Pancreas (tissue), 10 donors: ENCODE data around the gene DIP2A. TPM values are rescaled to one million over a fixed set of nuclear protein-coding genes. Genes with fewer than 3 reads are reported as not detected.

Experiments
- ATAC-seq, 4 donors: fragments of 200-7000 bp; cut with Tn5 transposase; one replicate each; pipeline versions ENCODE4 v1.8.0 to v1.9.1; 2020; ENCODE audit warnings: mild to moderate bottlenecking in 4 of 4, moderate library complexity in 4 of 4
- DNase-seq, 6 donors: peaks; one replicate each; pipeline ENCODE4 v3.0.0-alpha.2; 2020
- FAIRE-seq: peaks from 2 replicates; lab custom pipeline; 2012; peaks lifted over from hg19 to GRCh38; lab: Jason Lieb, UNC
- H3K27ac ChIP-seq, 4 donors: fragments of 200-600 bp; sonication (generic); 1 replicate in 3 of 4; 2 replicates in 1 of 4; pipeline versions ENCODE4 v1.5.0 to v1.8.0; 2020
- H3K27me3 ChIP-seq, 4 donors: fragments of 200-600 bp; one replicate each; pipeline ENCODE4 v1.8.0; 2021
- H3K36me3 ChIP-seq, 3 donors: fragments of 200-600 bp; sonication (generic) in 1 of 3; one replicate each; pipeline versions ENCODE4 v1.5.0 to v1.8.0; 2020 to 2021
- H3K4me1 ChIP-seq, 3 donors: fragments of 200-600 bp; one replicate each; pipeline ENCODE4 v1.8.0; 2021
- H3K4me3 ChIP-seq, 4 donors: fragments of 200-600 bp; sonication (generic) in 2 of 4; one replicate each; pipeline versions ENCODE4 v1.5.0 to v1.8.0; 2020 to 2021
- H3K9me3 ChIP-seq, 4 donors: fragments of 200-600 bp; one replicate each; pipeline ENCODE4 v1.8.0; 2021
- WGBS, 2 donors: extraction: QIAGEN DNeasy Blood & Tissue Kit; methylation state at CpG; one replicate each; pipeline ENCODE4 v1.1.7; 2013; 5-methylcytosine and 5-hydroxymethylcytosine counted together
- intact Hi-C, 3 donors: fragments of 100-400 bp; cut with DNase I; formaldehyde crosslinking; loops; one replicate each; pipeline versions ENCODE4 v1.11.1 to v1.14.2; 2022
- polyA plus RNA-seq, 2 donors: library from polyadenylated mRNA; stranded (reverse); fragments of 200-250 nt; gene quantifications; one replicate each; pipeline ENCODE4 v1.2.3, GENCODE V29; 2013
- total RNA-seq, 6 donors: library from RNA; stranded (reverse); fragmentation: NEBNext Ultra II Directional in 4 of 6; extraction: Animal tissue kit (Norgen Biotek cat#: 25700) in 4 of 6; gene quantifications; one replicate each; pipeline versions ENCODE4 v1.2.1 to v1.2.4, GENCODE V29; 2021 to 2023
- TF ChIP-seq, protein P1 (sequence below), 4 donors: fragments of 200-600 bp; sonication (generic) in 3 of 4; IDR thresholded peaks; one replicate each; pipeline versions ENCODE4 v1.5.0 to v1.8.0; 2021; ENCODE audit warnings: antibody characterized with exemption in 4 of 4
- donor health status: healthy with polysubstance abuse.
- donor health status: DM: no; HTN: no; CAD: no; lungs with moderate emphysema.
- donor health status: DM: no; HTN: no; CAD: no.
- donor health status: control.
- donor health status: control.
- donor health status: Bipolar disorder and iron deficiency.
- donor health status: DM: yes; HTN: yes; CAD: no.
- donor health status: DM: no; HTN: no; CAD: no.
- donor health status: DM: no; HTN: no; CAD: no.
- donor health status: DM: yes; HTN: yes; CAD: no.

DIP2A gene
- total and polyA plus RNA-seq, 8 donors = 12.1 to 28.7 (median 18.4) TPM

DNA sequence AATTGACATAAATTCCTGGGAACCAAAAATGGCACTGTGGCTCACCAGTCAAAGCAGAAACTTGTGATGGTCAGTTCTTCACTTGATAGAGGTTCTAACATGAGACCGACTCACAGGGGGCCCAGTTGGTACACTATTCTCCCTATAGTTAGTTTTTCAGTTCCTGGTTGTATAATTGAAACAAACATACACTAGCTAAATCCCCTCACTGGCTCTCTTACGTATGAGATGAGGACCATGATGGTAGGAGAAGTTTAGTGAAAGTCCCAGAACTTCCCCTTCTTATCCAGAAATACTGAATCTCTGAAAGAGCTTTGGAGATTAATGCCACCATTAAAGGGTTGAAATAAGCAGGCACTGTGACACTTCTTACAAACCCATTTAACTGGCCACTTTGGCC lies 148.9 kb downstream of the DIP2A start:
- H3K9me3 ChIP-seq = no peaks in the 10 kb centered on the region
- H3K36me3 ChIP-seq = no peaks in the 10 kb centered on the region
- intact Hi-C loops = no loop called here
- 75 to 84% methylated on average over 2 of the region's 2 CpGs for WGBS, 2 donors
- TF ChIP-seq, protein P1, sequence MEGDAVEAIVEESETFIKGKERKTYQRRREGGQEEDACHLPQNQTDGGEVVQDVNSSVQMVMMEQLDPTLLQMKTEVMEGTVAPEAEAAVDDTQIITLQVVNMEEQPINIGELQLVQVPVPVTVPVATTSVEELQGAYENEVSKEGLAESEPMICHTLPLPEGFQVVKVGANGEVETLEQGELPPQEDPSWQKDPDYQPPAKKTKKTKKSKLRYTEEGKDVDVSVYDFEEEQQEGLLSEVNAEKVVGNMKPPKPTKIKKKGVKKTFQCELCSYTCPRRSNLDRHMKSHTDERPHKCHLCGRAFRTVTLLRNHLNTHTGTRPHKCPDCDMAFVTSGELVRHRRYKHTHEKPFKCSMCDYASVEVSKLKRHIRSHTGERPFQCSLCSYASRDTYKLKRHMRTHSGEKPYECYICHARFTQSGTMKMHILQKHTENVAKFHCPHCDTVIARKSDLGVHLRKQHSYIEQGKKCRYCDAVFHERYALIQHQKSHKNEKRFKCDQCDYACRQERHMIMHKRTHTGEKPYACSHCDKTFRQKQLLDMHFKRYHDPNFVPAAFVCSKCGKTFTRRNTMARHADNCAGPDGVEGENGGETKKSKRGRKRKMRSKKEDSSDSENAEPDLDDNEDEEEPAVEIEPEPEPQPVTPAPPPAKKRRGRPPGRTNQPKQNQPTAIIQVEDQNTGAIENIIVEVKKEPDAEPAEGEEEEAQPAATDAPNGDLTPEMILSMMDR (IDR thresholded peaks at IDR 0.05) = no peak
- DNase-seq = no peak
- no peak for FAIRE-seq
- ATAC-seq = no peak
- no peak overlapping the region for H3K4me3 ChIP-seq
- no peaks in the 10 kb centered on the region for H3K27me3 ChIP-seq
- no peak overlapping the region for H3K27ac ChIP-seq
- no peaks in the 10 kb centered on the region for H3K4me1 ChIP-seq

DNA sequence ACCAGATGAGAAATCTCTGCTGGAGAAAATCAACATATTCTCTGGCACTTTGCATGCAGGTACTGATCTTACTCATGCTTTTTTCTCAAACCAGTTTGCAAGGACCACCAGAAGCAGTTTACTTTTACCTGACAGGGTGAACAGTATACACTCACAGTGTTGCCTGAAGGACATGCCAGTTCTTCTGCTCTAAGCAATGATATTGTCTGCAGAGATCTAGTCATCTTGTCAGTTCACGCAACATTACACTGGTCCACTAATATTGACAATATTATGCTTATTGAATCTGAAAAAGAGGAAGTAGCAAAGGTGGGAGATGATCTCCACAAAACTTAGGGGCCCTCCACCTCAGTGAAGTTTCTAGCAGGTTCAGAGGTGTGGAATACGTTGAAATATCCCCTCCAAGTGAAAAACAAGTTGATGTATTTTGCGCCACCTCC lies 150.0 kb downstream of the DIP2A start:
- FAIRE-seq (no peak), ATAC-seq (no peak), DNase-seq (no peak)
- Histone ChIP-seq H3K27ac (no peak overlapping the region), H3K4me3 (no peak overlapping the region), H3K9me3 (no peaks in the 10 kb centered on the region), H3K4me1 (no peaks in the 10 kb centered on the region), H3K36me3 (no peaks in the 10 kb centered on the region), H3K27me3 (no peaks in the 10 kb centered on the region)
- WGBS, 2 donors = 69 to 74% methylated on average over 3 of the region's 3 CpGs
- intact Hi-C loops = no loop called here
- TF ChIP-seq, protein P1 (IDR thresholded peaks at IDR 0.05) = no peak

DNA sequence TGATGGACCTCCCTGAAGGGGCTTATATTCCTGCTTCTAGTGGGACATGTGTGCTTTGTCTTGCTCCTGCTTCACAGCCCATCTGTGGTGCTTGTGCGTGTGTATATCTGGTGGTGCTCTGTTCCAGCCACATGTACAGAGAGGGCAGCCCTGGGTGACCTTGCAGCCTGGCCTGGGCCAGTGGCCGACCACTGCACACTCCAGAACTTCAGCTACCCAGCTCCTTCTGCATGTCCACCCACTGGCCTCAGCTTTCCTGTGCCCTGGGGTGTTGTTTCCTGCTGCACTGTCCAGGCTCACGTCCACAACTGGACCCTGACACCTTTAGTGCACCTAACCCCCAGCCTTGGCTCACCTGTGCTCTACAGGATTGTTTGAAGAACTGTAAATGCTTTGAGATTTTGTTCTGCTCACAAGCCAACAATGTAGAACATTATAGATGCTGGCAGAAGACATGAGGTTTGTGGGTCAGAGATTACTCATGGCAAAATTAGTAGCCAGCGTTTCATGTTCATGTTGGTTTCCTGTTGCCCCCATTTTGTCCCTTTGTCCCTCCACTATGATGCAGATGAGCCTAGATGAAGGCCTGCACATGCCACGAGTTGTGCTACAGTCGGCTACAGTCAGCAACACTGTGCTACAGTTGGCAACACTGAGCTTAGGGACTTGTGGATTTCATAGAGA lies 151.5 kb downstream of the DIP2A start:
- H3K27ac ChIP-seq = no peak overlapping the region
- H3K4me3 ChIP-seq = no peak overlapping the region
- no peaks in the 10 kb centered on the region for H3K4me1 ChIP-seq
- H3K27me3 ChIP-seq = no peaks in the 10 kb centered on the region
- DNase-seq (no peak), FAIRE-seq (no peak), ATAC-seq (no peak)
- intact Hi-C loops = no loop called here
- TF ChIP-seq, protein P1 (IDR thresholded peaks at IDR 0.05) = no peak
- no peaks in the 10 kb centered on the region for H3K9me3 ChIP-seq
- H3K36me3 ChIP-seq = no peaks in the 10 kb centered on the region
- WGBS, 2 donors = 65 to 78% methylated on average over 6 of the region's 6 CpGs

DNA sequence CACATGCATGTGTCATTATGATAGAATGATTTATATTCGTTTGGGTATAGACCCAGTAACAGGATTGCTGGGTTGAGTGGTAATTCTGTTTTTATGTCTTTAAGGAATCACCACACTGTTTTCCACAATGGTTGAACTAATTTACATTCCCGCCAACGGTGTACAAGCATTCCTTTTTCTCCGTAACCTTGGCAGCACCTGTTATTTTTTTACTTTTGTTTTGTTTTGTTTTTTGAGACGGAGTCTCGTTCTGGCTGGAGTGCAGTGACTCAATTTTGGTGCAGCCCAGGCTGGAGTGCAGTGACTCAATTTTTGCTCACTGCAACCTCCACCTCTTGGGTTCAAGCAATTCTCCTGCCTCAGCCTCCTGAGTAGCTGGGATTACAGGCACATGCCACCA lies 154.7 kb downstream of the DIP2A start:
- no peaks in the 10 kb centered on the region for H3K36me3 ChIP-seq
- WGBS, 2 donors = 27 to 37% methylated on average over 6 of the region's 6 CpGs
- no peaks in the 10 kb centered on the region for H3K9me3 ChIP-seq
- H3K4me3 ChIP-seq = no peak overlapping the region
- FAIRE-seq (no peak), ATAC-seq (no peak), DNase-seq (no peak)
- intact Hi-C loops = no loop called here
- TF ChIP-seq, protein P1 (IDR thresholded peaks at IDR 0.05) = no peak
- no peaks in the 10 kb centered on the region for H3K4me1 ChIP-seq
- no peak overlapping the region for H3K27ac ChIP-seq
- peaks cover 0 to 4% (median 0%) of the 10 kb centered on the region in 4 donors for H3K27me3 ChIP-seq

DNA sequence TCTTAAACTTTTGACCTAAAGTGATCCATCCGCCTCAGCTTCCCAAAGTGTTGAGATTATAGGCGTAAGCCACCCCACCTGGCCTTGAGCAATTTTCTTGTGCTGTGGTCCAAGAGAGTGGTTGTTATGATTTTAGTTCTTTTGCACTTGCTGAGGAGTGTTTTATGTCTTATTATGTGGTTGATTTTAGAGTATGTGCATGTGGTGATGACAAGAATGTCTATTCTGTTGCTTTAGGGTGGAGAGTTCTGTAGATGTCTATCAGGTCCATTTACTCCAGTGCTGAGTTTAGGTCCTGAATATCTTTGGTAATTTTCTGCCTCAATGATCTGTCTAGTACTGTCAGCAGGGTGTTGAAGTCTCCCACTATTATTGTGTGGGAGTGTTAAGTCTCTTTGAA lies 157.4 kb downstream of the DIP2A start:
- Histone ChIP-seq H3K9me3 (no peaks in the 10 kb centered on the region), H3K36me3 (no peaks in the 10 kb centered on the region), H3K4me1 (no peaks in the 10 kb centered on the region), H3K4me3 (no peak overlapping the region), H3K27me3 (peaks cover 0 to 4% (median 0%) of the 10 kb centered on the region in 4 donors), H3K27ac (no peak overlapping the region)
- no peak for ATAC-seq
- 79 to 90% methylated on average over 2 of the region's 2 CpGs for WGBS, 2 donors
- intact Hi-C loops = no loop called here
- no peak for DNase-seq
- TF ChIP-seq, protein P1 (IDR thresholded peaks at IDR 0.05) = no peak
- FAIRE-seq = no peak
